ENCODE results near the gene PPM1D.
"Not testable (repeated sequence)": the region's sequence is repeated elsewhere in the genome, so short reads cannot be mapped to it uniquely, and the experiment has no call there.

DNA sequence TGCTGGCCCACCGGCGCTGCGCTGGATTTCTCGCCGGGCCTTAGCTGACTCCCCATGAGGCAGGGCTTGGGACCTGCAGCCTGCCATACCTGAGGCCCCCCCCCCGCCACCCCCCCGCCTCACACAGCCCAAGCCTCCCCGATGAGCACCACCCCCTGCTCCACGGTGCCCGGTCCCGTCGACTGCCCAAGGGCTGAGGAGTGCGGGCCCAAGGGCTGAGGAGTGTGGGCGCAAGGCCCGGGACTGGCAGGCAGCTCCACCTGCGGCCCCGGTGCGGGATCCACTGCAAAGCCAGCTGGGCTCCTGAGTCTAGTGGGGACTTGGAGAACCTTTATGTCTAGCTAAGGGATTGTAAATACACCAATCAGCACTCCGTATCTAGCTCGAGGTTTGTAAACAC is 13.8 kb downstream of the PPM1D start:
- TF ChIP-seq, protein P1, sequence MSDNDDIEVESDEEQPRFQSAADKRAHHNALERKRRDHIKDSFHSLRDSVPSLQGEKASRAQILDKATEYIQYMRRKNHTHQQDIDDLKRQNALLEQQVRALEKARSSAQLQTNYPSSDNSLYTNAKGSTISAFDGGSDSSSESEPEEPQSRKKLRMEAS (IDR thresholded peaks at IDR 0.05): not testable (repeated sequence)
- TF ChIP-seq, protein P2, sequence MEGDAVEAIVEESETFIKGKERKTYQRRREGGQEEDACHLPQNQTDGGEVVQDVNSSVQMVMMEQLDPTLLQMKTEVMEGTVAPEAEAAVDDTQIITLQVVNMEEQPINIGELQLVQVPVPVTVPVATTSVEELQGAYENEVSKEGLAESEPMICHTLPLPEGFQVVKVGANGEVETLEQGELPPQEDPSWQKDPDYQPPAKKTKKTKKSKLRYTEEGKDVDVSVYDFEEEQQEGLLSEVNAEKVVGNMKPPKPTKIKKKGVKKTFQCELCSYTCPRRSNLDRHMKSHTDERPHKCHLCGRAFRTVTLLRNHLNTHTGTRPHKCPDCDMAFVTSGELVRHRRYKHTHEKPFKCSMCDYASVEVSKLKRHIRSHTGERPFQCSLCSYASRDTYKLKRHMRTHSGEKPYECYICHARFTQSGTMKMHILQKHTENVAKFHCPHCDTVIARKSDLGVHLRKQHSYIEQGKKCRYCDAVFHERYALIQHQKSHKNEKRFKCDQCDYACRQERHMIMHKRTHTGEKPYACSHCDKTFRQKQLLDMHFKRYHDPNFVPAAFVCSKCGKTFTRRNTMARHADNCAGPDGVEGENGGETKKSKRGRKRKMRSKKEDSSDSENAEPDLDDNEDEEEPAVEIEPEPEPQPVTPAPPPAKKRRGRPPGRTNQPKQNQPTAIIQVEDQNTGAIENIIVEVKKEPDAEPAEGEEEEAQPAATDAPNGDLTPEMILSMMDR (IDR thresholded peaks at IDR 0.05): not testable (repeated sequence)
- TF ChIP-seq, protein P3, sequence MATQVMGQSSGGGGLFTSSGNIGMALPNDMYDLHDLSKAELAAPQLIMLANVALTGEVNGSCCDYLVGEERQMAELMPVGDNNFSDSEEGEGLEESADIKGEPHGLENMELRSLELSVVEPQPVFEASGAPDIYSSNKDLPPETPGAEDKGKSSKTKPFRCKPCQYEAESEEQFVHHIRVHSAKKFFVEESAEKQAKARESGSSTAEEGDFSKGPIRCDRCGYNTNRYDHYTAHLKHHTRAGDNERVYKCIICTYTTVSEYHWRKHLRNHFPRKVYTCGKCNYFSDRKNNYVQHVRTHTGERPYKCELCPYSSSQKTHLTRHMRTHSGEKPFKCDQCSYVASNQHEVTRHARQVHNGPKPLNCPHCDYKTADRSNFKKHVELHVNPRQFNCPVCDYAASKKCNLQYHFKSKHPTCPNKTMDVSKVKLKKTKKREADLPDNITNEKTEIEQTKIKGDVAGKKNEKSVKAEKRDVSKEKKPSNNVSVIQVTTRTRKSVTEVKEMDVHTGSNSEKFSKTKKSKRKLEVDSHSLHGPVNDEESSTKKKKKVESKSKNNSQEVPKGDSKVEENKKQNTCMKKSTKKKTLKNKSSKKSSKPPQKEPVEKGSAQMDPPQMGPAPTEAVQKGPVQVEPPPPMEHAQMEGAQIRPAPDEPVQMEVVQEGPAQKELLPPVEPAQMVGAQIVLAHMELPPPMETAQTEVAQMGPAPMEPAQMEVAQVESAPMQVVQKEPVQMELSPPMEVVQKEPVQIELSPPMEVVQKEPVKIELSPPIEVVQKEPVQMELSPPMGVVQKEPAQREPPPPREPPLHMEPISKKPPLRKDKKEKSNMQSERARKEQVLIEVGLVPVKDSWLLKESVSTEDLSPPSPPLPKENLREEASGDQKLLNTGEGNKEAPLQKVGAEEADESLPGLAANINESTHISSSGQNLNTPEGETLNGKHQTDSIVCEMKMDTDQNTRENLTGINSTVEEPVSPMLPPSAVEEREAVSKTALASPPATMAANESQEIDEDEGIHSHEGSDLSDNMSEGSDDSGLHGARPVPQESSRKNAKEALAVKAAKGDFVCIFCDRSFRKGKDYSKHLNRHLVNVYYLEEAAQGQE (IDR thresholded peaks at IDR 0.05): not testable (repeated sequence)
- not testable (repeated sequence) for TF ChIP-seq TFCP2L1 (CRISPR knock-in tag; IDR thresholded peaks at IDR 0.05); POLR2AphosphoS2 (conservative IDR thresholded peaks at IDR 0.05; ENCODE audit: low read length); RFX5 (IDR thresholded peaks at IDR 0.05); ZC3H11A (IDR thresholded peaks at IDR 0.05)

Measured in A549 (cell line).